Thyroid gland (tissue), 4 donors: ENCODE results near the gene MRFAP1. TPM values are rescaled to one million over a fixed set of nuclear protein-coding genes. Genes with fewer than 3 reads are reported as not detected.

ENCODE experiments used
- DNase-seq, 2 donors: peaks; one replicate each; pipeline ENCODE4 v3.0.0-alpha.2; 2019
- H3K27ac ChIP-seq, 3 donors: fragments of 200-600 bp; sonication (generic); 1 replicate in 2 of 3; 2 replicates in 1 of 3; pipeline ENCODE4 v1.5.1; 2016 to 2019; ENCODE audit warnings: mild to moderate bottlenecking in 1 of 3, moderate library complexity in 1 of 3
- H3K27me3 ChIP-seq: fragments of 200-600 bp; sonication (generic); one replicate; pipeline ENCODE4 v1.5.1; 2019
- H3K36me3 ChIP-seq, 2 donors: fragments of 200-600 bp; sonication (generic); one replicate each; pipeline ENCODE4 v1.5.1; 2016 to 2019
- H3K4me1 ChIP-seq, 2 donors: fragments of 200-600 bp; sonication (generic); one replicate each; pipeline ENCODE4 v1.5.1; 2017 to 2019
- H3K4me3 ChIP-seq, 3 donors: fragments of 200-600 bp; sonication (generic); replicated peaks in 1 of 3; 1 replicate in 2 of 3; 2 replicates in 1 of 3; pipeline ENCODE4 v1.5.1; 2016; ENCODE audit warnings: mild to moderate bottlenecking in 1 of 3
- H3K9me3 ChIP-seq: fragments of 200-600 bp; sonication (generic); one replicate; pipeline ENCODE4 v1.5.1; 2017
- POLR2A ChIP-seq, 2 donors: fragments of 450-650 bp; IDR thresholded peaks; one replicate each; pipeline ENCODE4 v1.6.1; 2017; ENCODE audit warnings: antibody characterized with exemption in 2 of 2, mild to moderate bottlenecking in 2 of 2, moderate library complexity in 1 of 2
- WGBS, 2 donors: methylation state at CpG; one replicate each; pipeline ENCODE4 v1.1.5; 2017; 5-methylcytosine and 5-hydroxymethylcytosine counted together
- intact Hi-C: fragments of 100-400 bp; cut with DNase I; formaldehyde crosslinking; loops from one replicate; pipeline ENCODE4 v1.15.1; 2023
- total RNA-seq, 4 donors: library from RNA; depleted of rRNA; stranded (reverse); fragments of >200 nt; gene quantifications; one replicate each; pipeline ENCODE4 v1.2.3, GENCODE V29; 2016
- TF ChIP-seq, protein P1 (sequence below), 6 experiments: fragments of 200-600 bp in 3 of 6; fragments of 450-650 bp in 3 of 6; sonication (generic) in 3 of 6; IDR thresholded peaks; one replicate each; pipeline ENCODE4 v1.5.1; 2016 to 2019; ENCODE audit warnings: antibody characterized with exemption in 6 of 6, mild to moderate bottlenecking in 2 of 6, inconsistent platforms in 1 of 6, moderate library complexity in 1 of 6

The MRFAP1 gene
- total RNA-seq, 4 donors from 2014 or later: 258 to 314 (median 288) TPM

GRCh38 chr4:6609415-6610079, 30.9 kb upstream of the MRFAP1 start:
- 94 to 95% methylated on average over 16 to 21 of the region's 26 CpGs for WGBS, 2 donors
- no peaks in the 10 kb centered on the region for H3K27me3 ChIP-seq
- H3K9me3 ChIP-seq: no peaks in the 10 kb centered on the region
- intact Hi-C loops: no loop called here
- peaks cover 35 to 47% of the 10 kb centered on the region in 2 donors for H3K36me3 ChIP-seq
- no peak for DNase-seq
- TF ChIP-seq POLR2A (IDR thresholded peaks at IDR 0.05): no peak
- TF ChIP-seq, protein P1, sequence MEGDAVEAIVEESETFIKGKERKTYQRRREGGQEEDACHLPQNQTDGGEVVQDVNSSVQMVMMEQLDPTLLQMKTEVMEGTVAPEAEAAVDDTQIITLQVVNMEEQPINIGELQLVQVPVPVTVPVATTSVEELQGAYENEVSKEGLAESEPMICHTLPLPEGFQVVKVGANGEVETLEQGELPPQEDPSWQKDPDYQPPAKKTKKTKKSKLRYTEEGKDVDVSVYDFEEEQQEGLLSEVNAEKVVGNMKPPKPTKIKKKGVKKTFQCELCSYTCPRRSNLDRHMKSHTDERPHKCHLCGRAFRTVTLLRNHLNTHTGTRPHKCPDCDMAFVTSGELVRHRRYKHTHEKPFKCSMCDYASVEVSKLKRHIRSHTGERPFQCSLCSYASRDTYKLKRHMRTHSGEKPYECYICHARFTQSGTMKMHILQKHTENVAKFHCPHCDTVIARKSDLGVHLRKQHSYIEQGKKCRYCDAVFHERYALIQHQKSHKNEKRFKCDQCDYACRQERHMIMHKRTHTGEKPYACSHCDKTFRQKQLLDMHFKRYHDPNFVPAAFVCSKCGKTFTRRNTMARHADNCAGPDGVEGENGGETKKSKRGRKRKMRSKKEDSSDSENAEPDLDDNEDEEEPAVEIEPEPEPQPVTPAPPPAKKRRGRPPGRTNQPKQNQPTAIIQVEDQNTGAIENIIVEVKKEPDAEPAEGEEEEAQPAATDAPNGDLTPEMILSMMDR (IDR thresholded peaks at IDR 0.05): no peak
- no peak overlapping the region for H3K4me3 ChIP-seq
- no peak overlapping the region for H3K27ac ChIP-seq
- H3K4me1 ChIP-seq: no peaks in the 10 kb centered on the region

DNA sequence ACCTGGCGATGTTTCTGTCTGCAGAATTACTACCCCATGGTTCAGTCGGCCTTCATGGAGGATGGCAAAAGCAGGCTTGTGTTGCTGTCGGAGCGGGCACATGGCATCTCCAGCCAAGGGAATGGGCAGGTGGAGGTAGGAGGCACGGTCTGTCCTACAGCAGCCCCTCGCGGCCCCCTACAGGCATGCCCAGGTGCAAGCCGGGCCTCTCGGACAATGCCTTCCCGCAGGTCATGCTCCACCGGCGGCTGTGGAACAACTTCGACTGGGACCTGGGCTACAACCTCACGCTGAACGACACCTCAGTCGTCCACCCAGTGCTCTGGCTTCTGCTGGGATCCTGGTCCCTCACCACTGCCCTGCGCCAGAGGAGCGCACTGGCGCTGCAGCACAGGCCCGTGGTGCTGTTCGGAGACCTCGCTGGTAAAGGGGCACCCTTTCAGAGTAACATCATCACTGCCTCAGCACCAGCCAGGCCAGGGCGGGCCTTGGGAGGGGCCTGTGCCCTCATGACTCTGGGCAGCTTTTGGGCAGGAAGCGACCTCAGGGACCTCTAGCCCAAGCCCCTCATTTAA, 29.5 kb upstream of the MRFAP1 start:
- no peaks in the 10 kb centered on the region for H3K4me1 ChIP-seq
- 95 to 99% methylated on average over 10 to 14 of the region's 24 CpGs for WGBS, 2 donors
- no peak overlapping the region for H3K27ac ChIP-seq
- H3K4me3 ChIP-seq: no peak overlapping the region
- TF ChIP-seq, protein P1 (IDR thresholded peaks at IDR 0.05): no peak
- no peak for TF ChIP-seq POLR2A (IDR thresholded peaks at IDR 0.05)
- no peaks in the 10 kb centered on the region for H3K27me3 ChIP-seq
- intact Hi-C loops: no loop called here
- DNase-seq: no peak
- no peaks in the 10 kb centered on the region for H3K9me3 ChIP-seq
- H3K36me3 ChIP-seq: peaks cover 26 to 45% of the 10 kb centered on the region in 2 donors

DNA sequence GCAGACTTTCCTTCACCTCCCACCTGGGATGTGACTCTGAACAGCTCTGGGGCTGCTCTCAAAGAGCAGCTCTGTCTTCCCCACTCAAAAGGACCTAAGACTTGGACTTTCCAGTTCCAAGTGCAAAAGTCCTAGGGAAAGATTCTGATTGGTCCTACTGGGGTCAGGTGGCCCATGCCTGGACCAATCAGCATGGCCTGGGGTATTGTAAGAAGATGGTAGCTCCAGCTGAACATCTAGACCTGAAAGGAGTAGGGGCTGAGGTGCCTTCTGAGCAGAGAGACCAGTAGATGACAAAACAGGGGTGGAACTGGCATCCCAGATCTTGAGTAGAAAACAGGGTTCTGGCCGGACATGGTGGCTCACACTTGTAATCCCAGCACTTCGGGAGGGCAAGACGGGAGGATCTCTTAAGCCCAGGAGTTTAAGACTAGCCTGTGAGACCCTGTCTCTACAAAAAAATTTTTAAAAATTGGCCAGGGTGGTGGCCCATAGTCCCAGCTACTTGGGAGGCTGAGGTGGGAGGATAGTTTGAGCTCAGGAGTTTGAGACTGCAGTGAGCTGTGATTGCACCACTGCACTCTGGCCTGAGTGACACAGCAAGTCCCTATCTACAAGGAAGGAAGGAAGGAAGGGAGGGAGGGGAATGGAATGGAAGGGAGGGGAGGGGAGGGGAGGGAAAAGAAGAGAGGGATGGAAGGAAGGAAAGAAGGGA, 27.4 kb upstream of the MRFAP1 start:
- no peaks in the 10 kb centered on the region for H3K9me3 ChIP-seq
- no peak overlapping the region for H3K4me3 ChIP-seq
- H3K27me3 ChIP-seq: no peaks in the 10 kb centered on the region
- WGBS, 2 donors: 87 to 98% methylated on average over 3 of the region's 3 CpGs
- no peaks in the 10 kb centered on the region for H3K4me1 ChIP-seq
- no peak overlapping the region for H3K27ac ChIP-seq
- no peak for DNase-seq
- TF ChIP-seq, protein P1 (IDR thresholded peaks at IDR 0.05): no peak
- no peak for TF ChIP-seq POLR2A (IDR thresholded peaks at IDR 0.05)
- peaks cover 20 to 40% of the 10 kb centered on the region in 2 donors for H3K36me3 ChIP-seq
- intact Hi-C loops: no loop called here

DNA sequence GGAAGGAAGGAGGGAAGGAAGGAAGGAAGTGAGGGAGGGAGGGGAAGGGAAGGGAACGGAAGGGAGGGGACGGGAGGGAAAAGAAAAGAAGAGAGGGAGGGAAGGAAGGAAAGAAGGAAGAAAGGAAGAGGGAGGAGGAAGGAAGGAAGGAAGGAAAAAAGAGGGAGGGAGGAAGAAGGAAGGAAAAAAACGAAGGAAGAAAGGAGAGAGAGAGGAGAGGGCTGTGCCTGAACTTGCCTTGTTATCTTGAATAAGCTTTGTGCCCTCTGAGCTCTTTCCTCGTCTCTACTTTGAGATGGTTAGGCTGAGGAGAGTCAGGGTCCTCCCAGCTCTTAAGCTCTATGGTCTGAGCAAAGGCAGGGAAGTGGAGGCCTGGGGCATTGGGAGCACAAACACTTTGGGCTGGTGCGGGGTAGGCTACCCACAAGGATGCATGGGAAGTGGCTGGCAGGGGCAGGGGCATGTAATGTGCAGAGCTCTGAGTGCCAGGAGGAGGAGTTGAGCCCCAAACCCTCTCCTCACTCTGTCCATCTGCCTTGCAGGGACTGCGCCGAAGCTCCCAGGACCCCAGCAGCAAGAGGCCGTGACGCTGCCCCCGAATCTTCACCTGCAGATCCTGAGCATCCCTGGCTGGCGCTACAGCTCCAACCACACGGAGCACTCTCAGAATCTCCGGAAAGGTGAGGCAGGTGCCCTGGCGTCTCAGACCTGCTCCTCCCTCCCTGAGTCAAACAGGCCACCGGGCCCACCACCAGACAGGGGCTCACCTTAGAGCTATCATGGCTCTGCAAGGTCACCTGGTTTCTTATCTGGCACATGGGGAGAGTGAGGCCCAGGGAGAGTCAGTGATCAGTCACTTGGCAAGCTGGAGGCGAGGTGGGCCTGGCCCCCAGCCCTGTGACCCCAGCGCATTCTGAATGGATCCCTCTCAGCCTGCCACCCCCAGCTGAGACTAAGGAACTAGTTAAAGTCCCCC, 26.5 kb upstream of the MRFAP1 start:
- WGBS, 2 donors: 89 to 90% methylated on average over 9 to 16 of the region's 17 CpGs
- intact Hi-C loops: no loop called here
- Histone ChIP-seq H3K9me3 (no peaks in the 10 kb centered on the region), H3K4me3 (no peak overlapping the region), H3K27me3 (no peaks in the 10 kb centered on the region), H3K36me3 (peaks cover 28 to 44% of the 10 kb centered on the region in 2 donors), H3K27ac (no peak overlapping the region), H3K4me1 (no peaks in the 10 kb centered on the region)
- TF ChIP-seq, protein P1 (IDR thresholded peaks at IDR 0.05): no peak
- TF ChIP-seq POLR2A (IDR thresholded peaks at IDR 0.05): no peak
- no peak for DNase-seq
